H1 (cell line): ENCODE results near the gene ADAMTS3. TPM values are rescaled to one million over a fixed set of nuclear protein-coding genes. Genes with fewer than 3 reads are reported as not detected.

Experiments used
- CTCF ChIA-PET: fragments of 300-600 bp; sonication (Branson Sonifier 250); formaldehyde crosslinking; loops from one replicate; lab custom pipeline; 2021; ENCODE audit not compliant: partially characterized antibody; lab: Charles Lee
- POLR2A ChIA-PET: fragments of 300-600 bp; sonication (Branson Sonifier 250); formaldehyde crosslinking; loops from one replicate; lab custom pipeline; 2021; ENCODE audit warnings: inconsistent platforms; ENCODE audit not compliant: partially characterized antibody; lab: Charles Lee
- DNase-seq, 2 experiments: peaks; one replicate each; pipeline versions ENCODE4 v3.0.0 to v3.0.0-alpha.2; 2010 to 2022; ENCODE audit warnings: low spot score in 2 of 2, low read depth in 1 of 2, mixed read lengths in 1 of 2
- FAIRE-seq: peaks from 2 replicates; lab custom pipeline; 2011; peaks lifted over from hg19 to GRCh38; lab: Jason Lieb, UNC
- H2AFZ ChIP-seq: 2 replicates; pipeline ENCODE4 v1.8.1; 2012; ENCODE audit warnings: low read length, inconsistent platforms
- H2AK5ac ChIP-seq: 2 replicates; pipeline ENCODE4 v1.6.1; 2013; ENCODE audit warnings: low read depth, low read length
- H2BK120ac ChIP-seq: replicated peaks from 2 replicates; pipeline ENCODE3; 2013; ENCODE audit warnings: low read depth, low read length, inconsistent platforms
- H2BK12ac ChIP-seq: 2 replicates; pipeline ENCODE4 v1.6.1; 2013; ENCODE audit warnings: low read depth, low read length
- H2BK15ac ChIP-seq: 2 replicates; pipeline ENCODE4 v1.6.1; 2013; ENCODE audit warnings: low read length
- H2BK20ac ChIP-seq: 2 replicates; pipeline ENCODE4 v1.6.1; 2013; ENCODE audit warnings: low read length
- H2BK5ac ChIP-seq: 2 replicates; pipeline ENCODE4 v1.6.1; 2013; ENCODE audit warnings: low read depth, low read length
- H3K14ac ChIP-seq: 2 replicates; pipeline ENCODE4 v1.6.1; 2013; ENCODE audit warnings: inconsistent platforms; ENCODE audit not compliant: insufficient read length
- H3K18ac ChIP-seq: 2 replicates; pipeline ENCODE4 v1.6.1; 2013; ENCODE audit warnings: low read length; ENCODE audit errors: extremely low read depth
- H3K23ac ChIP-seq: 2 replicates; pipeline ENCODE4 v1.6.1; 2013; ENCODE audit warnings: inconsistent platforms; ENCODE audit not compliant: insufficient read length
- H3K23me2 ChIP-seq: 2 replicates; pipeline ENCODE4 v1.6.1; 2013; ENCODE audit warnings: low read depth, low read length
- H3K27ac ChIP-seq: 2 replicates; pipeline ENCODE4 v1.6.1; 2011; ENCODE audit warnings: low read depth, low read length, inconsistent platforms
- H3K27me3 ChIP-seq, 4 experiments: replicated peaks in 1 of 4; 1 replicate in 1 of 4; 2 replicates in 3 of 4; pipeline versions ENCODE4 v1.6.1 to v1.8.1; 2011 to 2013; ENCODE audit warnings: low read length in 3 of 4, mild to moderate bottlenecking in 3 of 4, inconsistent platforms in 2 of 4, mixed read lengths in 2 of 4, moderate library complexity in 1 of 4; ENCODE audit not compliant: control insufficient read depth in 3 of 4, insufficient read depth in 3 of 4; ENCODE audit errors: extremely low read depth in 1 of 4
- H3K36me3 ChIP-seq, 4 experiments: 2 replicates each; pipeline versions ENCODE4 v1.6.1 to v1.8.1; 2011 to 2013; ENCODE audit warnings: mild to moderate bottlenecking in 4 of 4, low read length in 3 of 4, moderate library complexity in 2 of 4, control low read depth in 1 of 4, inconsistent platforms in 1 of 4; ENCODE audit not compliant: insufficient read depth in 4 of 4, control insufficient read depth in 2 of 4
- H3K4ac ChIP-seq: replicated peaks from 2 replicates; pipeline ENCODE3; 2013; ENCODE audit warnings: low read length, low read depth, mixed read lengths, inconsistent platforms; ENCODE audit not compliant: insufficient read length
- H3K4me1 ChIP-seq, 4 experiments: replicated peaks in 1 of 4; 1 replicate in 1 of 4; 2 replicates in 3 of 4; pipeline versions ENCODE4 v1.6.1 to v1.8.1; 2011 to 2013; ENCODE audit warnings: low read length in 3 of 4, inconsistent platforms in 2 of 4, mixed read lengths in 1 of 4; ENCODE audit not compliant: insufficient read depth in 4 of 4, control insufficient read depth in 3 of 4
- H3K4me2 ChIP-seq, 2 experiments: 2 replicates each; pipeline versions ENCODE4 v1.6.1 to v1.8.1; 2011 to 2013; ENCODE audit warnings: low read depth in 2 of 2, low read length in 2 of 2, control low read depth in 1 of 2, inconsistent platforms in 1 of 2, mild to moderate bottlenecking in 1 of 2; ENCODE audit not compliant: insufficient read depth in 1 of 2
- H3K4me3 ChIP-seq, 4 experiments: fragments of 200-600, 300-600 bp in 1 of 4; sonication (generic), shearing (Covaris generic), sonication (Bioruptor Twin) in 1 of 4; 2 replicates each; pipeline versions ENCODE4 v1.5.1 to v1.8.1; 2011 to 2016; ENCODE audit warnings: low read length in 4 of 4, low read depth in 3 of 4, control low read depth in 2 of 4, inconsistent platforms in 2 of 4, mild to moderate bottlenecking in 2 of 4, mixed read lengths in 1 of 4, moderate library complexity in 1 of 4; ENCODE audit not compliant: insufficient read depth in 2 of 4; ENCODE audit errors: extremely low read depth in 1 of 4
- H3K56ac ChIP-seq: replicated peaks from 2 replicates; pipeline ENCODE3; 2013; ENCODE audit warnings: low read depth, mild to moderate bottlenecking, mixed read lengths, low read length, inconsistent platforms; ENCODE audit not compliant: insufficient read length
- H3K79me1 ChIP-seq: 2 replicates; pipeline ENCODE4 v1.6.1; 2013; ENCODE audit warnings: low read depth, low read length, control low read depth
- H3K79me2 ChIP-seq, 2 experiments: 2 replicates each; pipeline versions ENCODE4 v1.6.1 to v1.8.1; 2012 to 2013; ENCODE audit warnings: low read length in 2 of 2, mild to moderate bottlenecking in 2 of 2, inconsistent platforms in 1 of 2; ENCODE audit not compliant: insufficient read depth in 2 of 2, control insufficient read depth in 1 of 2
- H3K9ac ChIP-seq, 4 experiments: replicated peaks in 1 of 4; 1 replicate in 1 of 4; 2 replicates in 3 of 4; pipeline versions ENCODE4 v1.6.1 to v1.8.1; 2011 to 2013; ENCODE audit warnings: low read depth in 3 of 4, low read length in 3 of 4, control low read depth in 2 of 4, mild to moderate bottlenecking in 2 of 4, moderate library complexity in 2 of 4, inconsistent platforms in 1 of 4; ENCODE audit errors: extremely low read depth in 1 of 4
- H3K9me3 ChIP-seq, 2 experiments: 2 replicates each; pipeline versions ENCODE4 v1.6.1 to v1.8.1; 2012 to 2013; ENCODE audit warnings: mild to moderate bottlenecking in 2 of 2, moderate library complexity in 2 of 2, control low read depth in 1 of 2, inconsistent platforms in 1 of 2, low read depth in 1 of 2, low read length in 1 of 2, mixed read lengths in 1 of 2; ENCODE audit not compliant: insufficient read depth in 2 of 2
- H4K20me1 ChIP-seq, 2 experiments: replicated peaks in 1 of 2; 2 replicates each; pipeline versions ENCODE3 to v1.8.1; 2011 to 2013; ENCODE audit warnings: inconsistent platforms in 2 of 2, low read length in 2 of 2, mild to moderate bottlenecking in 1 of 2; ENCODE audit not compliant: insufficient read depth in 2 of 2, control insufficient read depth in 1 of 2
- H4K5ac ChIP-seq: 2 replicates; pipeline ENCODE4 v1.6.1; 2013; ENCODE audit warnings: low read length, low read depth, mixed read lengths, inconsistent platforms; ENCODE audit not compliant: insufficient read length
- H4K8ac ChIP-seq: 2 replicates; pipeline ENCODE4 v1.8.0; 2013; ENCODE audit warnings: mild to moderate bottlenecking, moderate library complexity, low read length, inconsistent platforms; ENCODE audit not compliant: insufficient read depth; ENCODE audit errors: extremely low read depth
- H4K91ac ChIP-seq: replicated peaks from 2 replicates; pipeline ENCODE3; 2013; ENCODE audit warnings: low read length, mixed read lengths, inconsistent platforms; ENCODE audit not compliant: insufficient read length
- CBX5 ChIP-seq: fragments of 300-800, 300-1000 bp; sonication (generic); IDR thresholded peaks from 2 replicates; pipeline ENCODE4 v1.7.1; 2016; ENCODE audit warnings: antibody characterized with exemption, low read length, low read depth
- CHD2 ChIP-seq: IDR thresholded peaks from 2 replicates; pipeline ENCODE4 v1.6.1; 2012; ENCODE audit warnings: low read length, improper control_type of control experiment
- CREB1 ChIP-seq: IDR thresholded peaks from 2 replicates; pipeline ENCODE4 v1.6.1; 2012; ENCODE audit warnings: inconsistent platforms
- EP300 ChIP-seq, 2 experiments: IDR thresholded peaks; 1 replicate in 1 of 2; 2 replicates in 1 of 2; pipeline ENCODE4 v1.6.1; 2011 to 2012; ENCODE audit warnings: low read depth in 2 of 2, low read length in 2 of 2, mild to moderate bottlenecking in 2 of 2, borderline replicate concordance in 1 of 2, inconsistent platforms in 1 of 2, moderate library complexity in 1 of 2
- EZH2 ChIP-seq: fragments of 200-600 bp; sonication (generic); IDR thresholded peaks from 2 replicates; pipeline ENCODE4 v1.7.1; 2012; ENCODE audit warnings: low read depth, mild to moderate bottlenecking, moderate library complexity, low read length, inconsistent platforms; ENCODE audit not compliant: severe bottlenecking
- HDAC2 ChIP-seq, 2 experiments: fragments of 300-600 bp in 1 of 2; sonication (generic) in 1 of 2; IDR thresholded peaks; 2 replicates each; pipeline ENCODE4 v1.6.1; 2011 to 2012; ENCODE audit warnings: low read depth in 2 of 2, low read length in 2 of 2, mild to moderate bottlenecking in 2 of 2, moderate library complexity in 2 of 2, borderline replicate concordance in 1 of 2, inconsistent platforms in 1 of 2
- SAP30 ChIP-seq: fragments of 300-600 bp; sonication (generic); IDR thresholded peaks from 2 replicates; pipeline ENCODE4 v1.7.1; 2012; ENCODE audit warnings: low read length, moderate library complexity, mild to moderate bottlenecking, inconsistent platforms; ENCODE audit not compliant: insufficient read depth, insufficient replicate concordance
- WGBS, 2 experiments: shearing (Covaris generic) in 1 of 2; methylation state at CpG; one replicate each; pipeline versions ENCODE4 v1.1.6 to v1.1.7; 2013 to 2015; ENCODE audit warnings: low lambda C conversion rate in 2 of 2, mixed read lengths in 2 of 2, inconsistent platforms in 1 of 2, low coverage in 1 of 2, missing lambda C conversion rate in 1 of 2; ENCODE audit not compliant: insufficient replicate concordance in 2 of 2, insufficient coverage in 1 of 2, insufficient read length in 1 of 2; ENCODE audit errors: extremely low coverage in 1 of 2, missing lambda C conversion rate in 1 of 2; 5-methylcytosine and 5-hydroxymethylcytosine counted together
- polyA plus RNA-seq, 7 experiments: library from polyadenylated mRNA; depleted of rRNA in 3 of 7; stranded (reverse) in 5 of 7; unstranded in 2 of 7; fragments of >200 nt in 5 of 7; fragments of 200-250 nt in 2 of 7; gene quantifications; 1 replicate in 5 of 7; 2 replicates in 1 of 7; 4 replicates in 1 of 7; pipeline versions ENCODE4 v1.2.1 to v1.2.3, GENCODE V29; 2011 to 2013; ENCODE audit warnings: missing spikeins in 2 of 7, mixed read lengths in 2 of 7
- total RNA-seq: library from RNA; stranded (reverse); fragmentation: NEBNext Ultra II Directional; extraction: Animal tissue kit (Norgen Biotek cat#: 25700); gene quantifications from 2 replicates; pipeline ENCODE4 v1.2.1, GENCODE V29; 2021

ADAMTS3 gene
- total and polyA plus RNA-seq, 2 of the 8 experiments (the other 6 are each of a cell fraction or from before 2014, with no cell fraction given): 1.3 to 3.4 TPM

DNA sequence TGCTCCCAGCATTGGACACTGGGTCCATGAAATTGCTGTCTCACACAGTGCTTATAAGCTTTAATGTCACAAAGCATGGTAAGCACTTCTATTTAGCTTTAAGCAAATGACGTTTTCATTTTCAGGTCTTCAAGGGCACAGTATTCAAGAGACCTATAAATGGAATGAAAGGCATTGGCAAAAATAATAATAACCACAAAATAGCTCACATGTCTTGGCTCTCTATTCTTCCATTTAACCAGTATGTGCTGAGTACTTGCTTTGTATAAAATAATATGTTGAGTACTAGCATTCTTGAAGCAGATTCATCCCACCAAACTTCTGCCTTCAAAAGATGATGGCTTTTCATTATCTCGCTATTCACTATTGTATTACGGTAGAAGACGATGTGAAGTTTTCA, 203.0 kb downstream of the ADAMTS3 start:
- no peak for FAIRE-seq
- H3K27ac ChIP-seq: no peak overlapping the region
- 93% methylated on average over 4 of the region's 4 CpGs; no CpG with 5 or more reads in 1 of the 2 experiments for WGBS, 2 experiments

More for the DNA sequence above, 203.0 kb downstream of the ADAMTS3 start:
- Histone ChIP-seq H4K8ac (no peak overlapping the region), H3K4me1 (no peaks in the 10 kb centered on the region), H3K18ac (no peak overlapping the region), H3K27me3 (no peaks in the 10 kb centered on the region), H3K9me3 (no peaks in the 10 kb centered on the region), H4K5ac (no peak overlapping the region), H3K4me3 (no peak overlapping the region), H2BK20ac (no peak overlapping the region), H3K23me2 (no peaks in the 10 kb centered on the region), H2BK5ac (no peak overlapping the region), H3K14ac (no peak overlapping the region), H2BK15ac (no peak overlapping the region), H3K79me1 (no peaks in the 10 kb centered on the region), H3K79me2 (no peaks in the 10 kb centered on the region), H4K20me1 (no peaks in the 10 kb centered on the region), H2BK120ac (no peak overlapping the region), H3K36me3 (no peaks in the 10 kb centered on the region), H3K9ac (no peak overlapping the region), H2AK5ac (no peak overlapping the region), H3K4ac (no peak overlapping the region), H3K23ac (no peak overlapping the region), H2AFZ (no peak overlapping the region), H3K4me2 (no peak overlapping the region), H3K56ac (no peak overlapping the region), H4K91ac (no peak overlapping the region), H2BK12ac (no peak overlapping the region)
- POLR2A ChIA-PET: no interaction called here
- TF ChIP-seq EP300 (IDR thresholded peaks at IDR 0.05; ENCODE audit: borderline replicate concordance in 1 of 2, low read depth in 2 of 2, low read length in 2 of 2) (no peak), CREB1 (no peak), HDAC2 (IDR thresholded peaks at IDR 0.05; ENCODE audit: borderline replicate concordance in 1 of 2, low read depth in 2 of 2, low read length in 2 of 2) (no peak), CBX5 (no peak), EZH2 (no peak), CHD2 (no peak), SAP30 (no peak)
- no peak for DNase-seq
- CTCF ChIA-PET: no interaction called here
